GM23338 (cell line): Measurements from ENCODE around the gene AGAP1. TPM values are rescaled to one million over a fixed set of nuclear protein-coding genes. Genes with fewer than 3 reads are reported as not detected.

Experiments used
- ATAC-seq: fragments of 200-7000 bp; cut with Tn5 transposase; 3 replicates; pipeline ENCODE4 v1.9.1; 2020
- DNase-seq: peaks from one replicate; pipeline ENCODE4 v3.0.0-alpha.2; 2015; ENCODE audit warnings: low spot score
- H2AFZ ChIP-seq: fragments of 200-600 bp; sonication (generic); 2 replicates; pipeline ENCODE4 v1.8.0; 2016; ENCODE audit warnings: antibody characterized with exemption, mild to moderate bottlenecking, moderate library complexity
- H3F3A ChIP-seq: fragments of 200-600 bp; sonication (generic); replicated peaks from 2 replicates; pipeline ENCODE4 v1.8.0; 2017; ENCODE audit warnings: antibody characterized with exemption, mixed run types, low read depth
- H3K27ac ChIP-seq: fragments of 200-600 bp; sonication (generic); 2 replicates; pipeline ENCODE4 v1.6.1; 2016; ENCODE audit warnings: low read depth
- H3K27me3 ChIP-seq: fragments of 200-600 bp; sonication (generic); 2 replicates; pipeline ENCODE4 v1.8.0; 2016; ENCODE audit warnings: mild to moderate bottlenecking, mixed run types, moderate library complexity; ENCODE audit not compliant: insufficient read depth
- H3K36me3 ChIP-seq: fragments of 200-600 bp; sonication (generic); 2 replicates; pipeline ENCODE4 v1.8.0; 2016; ENCODE audit warnings: mild to moderate bottlenecking; ENCODE audit not compliant: insufficient read depth
- H3K4me1 ChIP-seq: fragments of 200-600 bp; sonication (generic); 2 replicates; pipeline ENCODE4 v1.8.0; 2016; ENCODE audit warnings: mild to moderate bottlenecking, moderate library complexity; ENCODE audit not compliant: insufficient read depth
- H3K4me2 ChIP-seq: fragments of 200-600 bp; sonication (generic); 2 replicates; pipeline ENCODE4 v1.7.1; 2017; ENCODE audit warnings: mixed run types
- H3K4me3 ChIP-seq: fragments of 200-600 bp; sonication (generic); 2 replicates; pipeline ENCODE4 v1.6.1; 2016; ENCODE audit warnings: mixed run types
- H3K79me2 ChIP-seq: fragments of 200-600 bp; sonication (generic); replicated peaks from 2 replicates; pipeline ENCODE4 v1.8.0; 2017; ENCODE audit warnings: mild to moderate bottlenecking; ENCODE audit not compliant: insufficient read depth
- H3K9me2 ChIP-seq: fragments of 200-600 bp; sonication (generic); 2 replicates; pipeline ENCODE4 v1.8.0; 2017; ENCODE audit not compliant: insufficient read depth
- H4K20me1 ChIP-seq: fragments of 200-600 bp; sonication (generic); replicated peaks from 2 replicates; pipeline ENCODE4 v1.8.0; 2017; ENCODE audit warnings: mild to moderate bottlenecking; ENCODE audit not compliant: insufficient read depth
- H3K27ac Mint-ChIP-seq: 2 replicates; pipeline ENCODE4 v1.8.0; 2020; ENCODE audit warnings: inconsistent platforms, mild to moderate bottlenecking, moderate library complexity, mixed read lengths
- H3K27me3 Mint-ChIP-seq: 3 replicates; pipeline ENCODE4 v1.8.0; 2022; ENCODE audit warnings: low read depth, mild to moderate bottlenecking, moderate library complexity, mixed read lengths, inconsistent platforms; ENCODE audit not compliant: insufficient read depth, poor library complexity
- H3K36me3 Mint-ChIP-seq: 3 replicates; pipeline ENCODE4 v1.8.0; 2021; ENCODE audit warnings: low read depth, mild to moderate bottlenecking, inconsistent platforms, moderate library complexity, mixed read lengths
- H3K4me1 Mint-ChIP-seq: 3 replicates; pipeline ENCODE4 v1.8.0; 2020; ENCODE audit warnings: mild to moderate bottlenecking, inconsistent platforms, mixed read lengths
- H3K4me3 Mint-ChIP-seq: 3 replicates; pipeline ENCODE4 v1.8.0; 2021; ENCODE audit warnings: moderate library complexity, mild to moderate bottlenecking, inconsistent platforms, mixed read lengths
- H3K9me3 Mint-ChIP-seq: 3 replicates; pipeline ENCODE4 v1.8.0; 2020; ENCODE audit warnings: moderate library complexity, mild to moderate bottlenecking, inconsistent platforms, mixed read lengths
- CREB1 ChIP-seq: fragments of 250-450 bp; sonication (Bioruptor Pico); IDR thresholded peaks from 2 replicates; pipeline ENCODE4 v1.5.0; 2020; ENCODE audit warnings: low read depth, mild to moderate bottlenecking, moderate library complexity
- CTCF ChIP-seq, 2 experiments: fragments of 200-600 bp in 1 of 2; sonication (generic) in 1 of 2; conservative IDR thresholded peaks; 2 replicates each; pipeline versions ENCODE4 v1.5.1 to v1.6.1; 2016 to 2017; ENCODE audit warnings: antibody characterized with exemption in 2 of 2, low read depth in 2 of 2, mild to moderate bottlenecking in 2 of 2, moderate library complexity in 1 of 2
- ETS1 ChIP-seq: IDR thresholded peaks from 2 replicates; pipeline ENCODE4 v1.6.1; 2016; ENCODE audit warnings: antibody characterized with exemption
- EZH2 ChIP-seq: fragments of 200-600 bp; sonication (generic); IDR thresholded peaks from one replicate; pipeline ENCODE4 v1.8.0; 2017; ENCODE audit warnings: antibody characterized with exemption, mild to moderate bottlenecking, low read depth; ENCODE audit not compliant: unreplicated experiment
- EZH2phosphoT487 ChIP-seq: fragments of 200-600 bp; sonication (generic); IDR thresholded peaks from one replicate; pipeline ENCODE4 v1.8.1; 2018; ENCODE audit warnings: antibody characterized with exemption; ENCODE audit not compliant: unreplicated experiment
- JUNB ChIP-seq: IDR thresholded peaks from one replicate; pipeline ENCODE4 v1.6.1; 2016; ENCODE audit warnings: antibody characterized with exemption; ENCODE audit not compliant: unreplicated experiment
- NANOG ChIP-seq: IDR thresholded peaks from 2 replicates; pipeline ENCODE4 v1.6.1; 2016; ENCODE audit warnings: antibody characterized with exemption, borderline replicate concordance
- POLR2AphosphoS5 ChIP-seq: IDR thresholded peaks from 2 replicates; pipeline ENCODE4 v1.6.1; 2016; ENCODE audit warnings: antibody characterized with exemption, low read depth
- REST ChIP-seq: IDR thresholded peaks from one replicate; pipeline ENCODE4 v1.6.1; 2018; ENCODE audit warnings: antibody characterized with exemption; ENCODE audit not compliant: unreplicated experiment
- STAT1 ChIP-seq: IDR thresholded peaks from one replicate; pipeline ENCODE4 v1.6.1; 2016; ENCODE audit warnings: antibody characterized with exemption; ENCODE audit not compliant: unreplicated experiment
- ZNF114 ChIP-seq: fragments of 250-450 bp; sonication (Bioruptor Pico); IDR thresholded peaks from 2 replicates; pipeline ENCODE4 v1.5.0; 2020; ENCODE audit warnings: mild to moderate bottlenecking, moderate library complexity
- ZNF331 ChIP-seq: fragments of 250-450 bp; sonication (Bioruptor Pico); IDR thresholded peaks from 2 replicates; pipeline ENCODE4 v1.5.0; 2020; ENCODE audit warnings: low read depth, mild to moderate bottlenecking, moderate library complexity
- ZNF462 ChIP-seq: fragments of 250-450 bp; sonication (Bioruptor Pico); IDR thresholded peaks from 2 replicates; pipeline ENCODE4 v1.5.0; 2020; ENCODE audit warnings: mild to moderate bottlenecking, moderate library complexity
- polyA plus RNA-seq: library from polyadenylated mRNA; unstranded; fragments of >200 nt; fragmentation: Nextera tagmentation; extraction: Ambion mirVana; gene quantifications from 2 replicates; pipeline ENCODE4 v1.2.1, GENCODE V29; 2016
- total RNA-seq: library from RNA; depleted of rRNA; stranded (reverse); fragments of >200 nt; shearing (Covaris generic); gene quantifications from 2 replicates; pipeline ENCODE4 v1.2.3, GENCODE V29; 2014

AGAP1 gene
- total and polyA plus RNA-seq, 2 experiments from 2014 or later: 13.3 to 27.9 TPM

- Histone ChIP-seq H4K20me1 (peaks cover 20% of the 10 kb centered on the region), H3F3A (no peaks in the 10 kb centered on the region), H3K9me2 (no peaks in the 10 kb centered on the region), H3K4me1 (peaks cover 7% of the 10 kb centered on the region; the same call in 1 of the 2 replicates), H3K36me3 (no peaks in the 10 kb centered on the region; the same call in 1 of the 2 replicates), H3K4me2 (no peak overlapping the region), H2AFZ (no peak overlapping the region), H3K4me3 (no peak overlapping the region), H3K79me2 (peaks cover 93% of the 10 kb centered on the region), H3K27me3 (no peaks in the 10 kb centered on the region), H3K27ac (no peak overlapping the region)
- peaks cover 5% of the 10 kb centered on the region for H3K27me3 Mint-ChIP-seq
- H3K27ac Mint-ChIP-seq: no peak overlapping the region
- H3K9me3 Mint-ChIP-seq: peaks cover 12% of the 10 kb centered on the region; the same call in 2 of the 3 replicates
- H3K36me3 Mint-ChIP-seq: peaks cover 17% of the 10 kb centered on the region
- H3K4me3 Mint-ChIP-seq: no peak overlapping the region
- DNase-seq: no peak
- ATAC-seq: no peak
- no peak for TF ChIP-seq CTCF (conservative IDR thresholded peaks at IDR 0.05; ENCODE audit: low read depth in 2 of 2)
- no peak for TF ChIP-seq EZH2phosphoT487
- no peak for TF ChIP-seq REST
- no peak for TF ChIP-seq NANOG
- no peak for TF ChIP-seq STAT1
- no peak for TF ChIP-seq ETS1
- TF ChIP-seq POLR2AphosphoS5: no peak
- TF ChIP-seq ZNF462: no peak
- TF ChIP-seq EZH2: no peak
- no peak for TF ChIP-seq ZNF114 (CRISPR knock-in tag)
- TF ChIP-seq ZNF331 (CRISPR knock-in tag): no peak
- TF ChIP-seq JUNB: no peak
- no peak for TF ChIP-seq CREB1 (CRISPR knock-in tag)
- H3K4me1 Mint-ChIP-seq: peaks cover 65% of the 10 kb centered on the region
Observed at GRCh38 chr2:235533198-235533597, 39.4 kb downstream of the AGAP1 start.
